NCI-H1436 (cell line): ENCODE measurements around the gene SLC9A3.
"Not testable (repeated sequence)": the region's sequence is repeated elsewhere in the genome, so short reads cannot be mapped to it uniquely, and the experiment has no call there.

Source experiments
- DNase-seq: peaks from one replicate; lab custom pipeline; 2025; lab: John Stamatoyannopoulos, UW

SLC9A3 gene

DNA sequence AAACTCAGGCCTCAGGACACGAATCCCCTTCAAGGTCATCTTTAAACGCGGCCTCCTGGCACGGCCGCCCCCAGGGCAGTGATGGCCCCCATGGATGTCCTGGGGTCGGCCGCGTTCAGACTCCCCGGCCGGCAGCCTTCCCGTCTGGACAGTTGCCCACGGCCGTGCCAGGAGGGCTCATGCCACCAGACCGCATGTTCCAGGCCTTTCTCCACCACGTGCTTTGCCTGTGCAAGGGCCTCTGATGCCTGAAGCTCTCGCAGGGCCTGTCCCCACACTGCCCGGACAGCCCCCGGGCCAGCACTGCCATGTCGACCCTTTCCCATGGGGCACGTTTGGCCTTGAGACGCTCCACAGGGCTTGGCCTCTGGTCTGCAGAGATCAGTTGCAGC lies 34.6 kb downstream of the SLC9A3 start:
- no peak for DNase-seq

DNA sequence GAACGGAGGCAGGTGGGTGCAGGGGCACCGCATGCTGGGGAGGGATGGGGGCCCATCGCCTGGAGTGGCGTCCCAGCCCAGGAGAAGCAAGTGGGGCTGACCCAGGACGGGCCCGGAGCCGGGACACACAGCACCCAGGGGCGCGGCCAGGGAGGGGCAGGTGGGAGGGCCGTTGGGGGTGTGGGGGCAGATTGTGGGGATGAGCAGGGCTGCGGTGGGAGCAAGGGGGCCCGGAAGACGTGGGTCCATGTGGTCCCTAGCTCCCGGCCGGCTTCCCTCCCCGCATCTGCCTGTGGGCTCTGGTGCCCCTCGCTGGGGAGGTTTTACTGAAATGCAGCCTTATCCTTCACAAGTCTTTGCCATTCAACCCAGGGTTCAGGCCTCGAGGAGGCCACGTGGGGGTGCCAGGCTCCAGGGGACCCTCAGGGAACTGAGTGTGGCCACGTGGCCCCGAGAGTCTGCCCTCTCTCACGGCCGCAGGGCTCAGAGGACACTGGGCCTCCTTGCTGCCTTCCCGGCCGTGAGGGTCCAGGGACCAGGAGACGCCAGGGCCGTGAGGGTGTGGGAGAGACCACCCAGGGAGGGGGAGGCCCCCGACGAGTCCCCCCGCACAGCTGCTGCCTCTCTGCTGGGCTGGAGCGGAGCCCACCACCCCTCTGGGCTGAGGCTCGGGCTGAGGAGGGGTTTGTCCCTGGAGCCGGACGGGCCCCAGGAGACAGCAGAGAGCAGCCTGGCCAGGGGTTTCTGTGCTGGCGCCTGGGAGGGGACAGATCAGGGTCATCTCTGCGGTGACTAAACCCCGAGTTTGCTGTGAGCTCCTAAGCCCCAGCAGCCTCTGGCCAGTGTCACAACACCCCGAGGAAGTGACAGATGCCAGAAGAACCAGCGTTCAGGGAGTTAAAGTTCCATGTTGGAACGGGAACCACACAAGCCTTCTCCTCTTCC lies 35.2 kb downstream of the SLC9A3 start:
- no peak for DNase-seq

- DNase-seq, result no peak
Measured at GRCh38 chr5:488241-488640, 36.0 kb downstream of the SLC9A3 start.

GRCh38 chr5:486597-486996 lies 37.7 kb downstream of the SLC9A3 start:
- not testable (repeated sequence) for DNase-seq

GRCh38 chr5:485946-486491 lies 38.2 kb downstream of the SLC9A3 start:
- DNase-seq, result no peak

- no peak for DNase-seq
Measured at GRCh38 chr5:485113-485945, 38.9 kb downstream of the SLC9A3 start.

GRCh38 chr5:484556-484955 lies 39.7 kb downstream of the SLC9A3 start:
- no peak for DNase-seq

DNA sequence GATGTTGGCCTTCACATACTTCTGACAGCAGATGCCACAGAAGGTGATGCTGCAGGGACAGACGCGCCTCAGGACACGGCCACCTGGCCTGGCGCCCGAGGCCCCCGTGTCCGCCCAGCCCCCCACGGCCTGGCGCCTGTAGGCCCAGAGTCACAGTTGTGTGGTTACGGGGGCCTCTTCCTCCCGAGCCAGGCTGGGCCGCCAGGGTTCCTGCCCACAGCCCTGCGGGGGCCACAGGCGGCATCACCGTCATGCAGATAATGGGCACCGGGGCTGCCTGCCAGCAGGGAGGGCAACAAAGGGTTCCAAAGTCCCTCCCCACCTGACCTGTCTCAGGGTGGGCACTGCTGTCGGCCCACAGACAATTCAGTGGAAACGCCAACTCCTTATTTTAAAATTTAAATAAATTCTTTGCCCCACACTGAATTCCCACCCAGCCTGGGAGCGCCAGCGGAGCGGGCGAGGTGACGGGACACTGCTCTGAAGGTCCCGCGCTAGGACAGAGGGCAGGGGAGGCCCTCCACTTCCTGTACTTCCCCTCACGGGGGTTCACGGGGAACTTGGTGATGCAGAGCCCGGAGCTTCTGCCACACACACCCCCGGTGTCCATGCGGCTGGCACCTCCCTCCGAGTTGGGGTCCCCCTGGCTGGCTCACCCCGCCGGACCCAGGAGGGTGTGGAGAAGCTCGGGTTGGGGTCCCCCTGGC lies 40.7 kb downstream of the SLC9A3 start:
- DNase-seq, result no peak

GRCh38 chr5:483011-483410 lies 41.2 kb downstream of the SLC9A3 start:
- DNase-seq, result no peak

- no peak for DNase-seq
Measured at GRCh38 chr5:482506-482905, 41.7 kb downstream of the SLC9A3 start.

- no peak for DNase-seq
Measured at GRCh38 chr5:482021-482420, 42.2 kb downstream of the SLC9A3 start.

- DNase-seq, result no peak
Measured at GRCh38 chr5:481347-481746, 42.9 kb downstream of the SLC9A3 start.

GRCh38 chr5:479566-480319 lies 44.5 kb downstream of the SLC9A3 start:
- no peak for DNase-seq

DNA sequence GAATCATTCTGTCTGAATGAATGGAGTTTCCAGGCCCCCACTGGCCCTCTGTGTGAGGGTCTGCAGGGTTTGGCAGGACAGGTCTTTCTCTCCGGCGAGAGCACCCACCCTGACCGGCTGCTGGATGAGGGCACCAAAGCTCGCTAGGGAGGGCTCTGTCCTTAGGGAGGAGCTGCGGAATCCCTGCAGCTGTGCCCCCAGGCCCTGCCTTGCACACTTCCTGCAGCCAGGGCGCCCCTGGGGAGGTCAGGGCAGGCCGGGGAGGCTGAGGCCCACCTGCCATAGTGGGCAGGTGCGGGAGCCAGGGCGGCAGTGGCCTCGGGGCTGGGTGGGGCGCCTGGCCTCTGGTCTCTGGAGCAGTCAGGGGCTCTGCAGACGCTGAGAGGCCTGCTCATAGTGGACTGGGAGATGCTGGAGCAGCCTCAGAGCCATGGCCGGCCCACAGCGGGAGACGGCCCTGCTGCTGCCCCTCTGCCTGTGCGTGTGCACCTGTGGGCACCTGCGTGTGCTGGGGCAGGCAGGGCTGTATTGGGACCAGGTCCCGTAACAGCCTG lies 45.2 kb downstream of the SLC9A3 start:
- no peak for DNase-seq

DNA sequence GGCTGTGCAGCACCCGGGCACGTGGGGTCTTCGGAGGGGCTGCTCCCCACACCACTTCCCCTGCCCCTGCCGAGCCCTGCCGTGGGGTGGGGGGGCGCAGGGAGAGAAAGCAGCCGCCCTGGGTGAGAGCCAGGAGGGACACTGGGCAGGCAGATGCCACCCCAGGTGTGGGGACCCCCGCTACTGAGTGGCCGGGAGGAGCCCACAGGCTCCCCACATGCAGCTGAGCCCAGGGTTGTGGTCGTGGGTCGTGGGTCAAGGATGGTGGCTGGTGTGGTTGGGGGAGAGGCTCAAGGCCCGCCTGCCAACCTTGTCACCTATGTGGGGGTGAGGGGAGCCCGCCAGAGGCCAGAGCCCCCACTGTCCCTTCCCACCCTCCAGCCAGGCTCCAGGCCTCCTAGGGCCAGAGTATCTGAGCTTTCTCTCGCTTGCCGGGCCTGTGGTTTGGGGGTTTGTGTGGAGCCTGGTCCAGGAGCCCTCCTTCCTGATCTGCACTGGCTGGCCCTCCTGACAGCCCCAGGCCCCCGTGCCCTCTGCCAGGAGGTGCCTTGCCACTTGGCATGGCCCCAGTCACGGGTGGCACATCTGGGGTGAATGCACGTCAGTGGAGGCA lies 45.8 kb downstream of the SLC9A3 start:
- DNase-seq, result no peak

GRCh38 chr5:477871-478270 lies 46.4 kb downstream of the SLC9A3 start:
- no peak for DNase-seq

DNA sequence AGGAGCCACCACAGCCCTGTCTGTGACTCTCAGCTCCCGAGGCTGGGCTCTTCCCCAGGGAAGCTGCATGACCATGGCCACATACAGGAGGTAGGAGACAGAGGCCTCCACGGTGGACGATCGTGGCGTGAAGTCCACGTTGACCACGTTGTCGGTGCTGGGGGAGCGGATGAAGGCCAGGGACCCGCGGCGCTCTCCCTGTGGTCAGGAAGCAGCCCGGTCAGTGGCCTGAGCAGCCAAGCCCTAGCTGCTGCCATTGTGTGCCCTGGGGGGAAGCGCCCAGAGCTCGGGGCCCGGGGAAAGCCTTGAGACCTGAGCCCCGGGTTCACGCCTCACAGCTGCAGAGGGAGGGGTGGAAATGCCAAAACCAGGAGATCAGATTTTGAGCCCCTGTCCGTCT lies 47.0 kb downstream of the SLC9A3 start:
- no peak for DNase-seq

GRCh38 chr5:476814-477175 lies 47.5 kb downstream of the SLC9A3 start:
- no peak for DNase-seq

DNA sequence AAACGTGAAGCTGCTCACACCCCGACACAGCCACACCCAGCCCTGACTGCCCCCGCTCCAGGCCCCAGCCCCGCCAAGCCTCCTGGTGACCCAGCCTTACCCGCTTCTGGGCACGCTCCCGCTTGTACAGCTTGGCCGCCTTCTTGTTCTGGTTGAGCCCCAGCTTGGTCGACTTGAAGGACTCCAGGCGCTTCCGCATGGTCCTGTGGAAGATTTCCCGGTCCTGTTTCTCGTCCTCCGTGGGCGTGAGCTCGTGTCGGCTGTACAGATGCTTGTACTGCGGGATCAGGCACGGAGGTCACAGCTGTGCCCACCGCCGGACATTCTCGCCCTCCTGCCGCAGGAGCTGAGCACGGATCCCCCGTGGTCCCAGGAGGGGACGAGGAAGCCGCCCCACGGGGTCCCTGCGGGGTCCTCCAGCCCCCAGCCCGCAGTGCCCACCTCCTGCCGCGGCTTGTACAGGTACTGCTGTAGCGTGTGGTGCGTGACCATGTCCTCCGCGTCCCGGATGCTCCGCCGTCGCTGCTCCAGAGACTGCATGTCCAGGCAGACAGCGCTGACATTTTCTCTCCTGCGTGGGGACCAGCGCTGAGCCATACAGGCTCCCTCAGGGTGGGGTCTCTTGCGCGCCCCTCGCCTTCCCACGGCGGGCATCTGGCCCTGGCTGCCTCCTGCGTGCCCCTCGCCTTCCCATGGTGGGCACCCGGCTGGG lies 48.0 kb downstream of the SLC9A3 start:
- no peak for DNase-seq

- no peak for DNase-seq
Measured at GRCh38 chr5:475704-476101, 48.5 kb downstream of the SLC9A3 start.
